ENCODE measurements around the gene OR51E1. TPM values are rescaled to one million over a fixed set of nuclear protein-coding genes. Genes with fewer than 3 reads are reported as not detected.

The OR51E1 gene
- total and polyA plus RNA-seq, 9 of the 15 experiments (the other 6 are each of a cell fraction or from before 2014, with no cell fraction given) = 0.03 to 0.04 TPM; not detected in 7

DNA sequence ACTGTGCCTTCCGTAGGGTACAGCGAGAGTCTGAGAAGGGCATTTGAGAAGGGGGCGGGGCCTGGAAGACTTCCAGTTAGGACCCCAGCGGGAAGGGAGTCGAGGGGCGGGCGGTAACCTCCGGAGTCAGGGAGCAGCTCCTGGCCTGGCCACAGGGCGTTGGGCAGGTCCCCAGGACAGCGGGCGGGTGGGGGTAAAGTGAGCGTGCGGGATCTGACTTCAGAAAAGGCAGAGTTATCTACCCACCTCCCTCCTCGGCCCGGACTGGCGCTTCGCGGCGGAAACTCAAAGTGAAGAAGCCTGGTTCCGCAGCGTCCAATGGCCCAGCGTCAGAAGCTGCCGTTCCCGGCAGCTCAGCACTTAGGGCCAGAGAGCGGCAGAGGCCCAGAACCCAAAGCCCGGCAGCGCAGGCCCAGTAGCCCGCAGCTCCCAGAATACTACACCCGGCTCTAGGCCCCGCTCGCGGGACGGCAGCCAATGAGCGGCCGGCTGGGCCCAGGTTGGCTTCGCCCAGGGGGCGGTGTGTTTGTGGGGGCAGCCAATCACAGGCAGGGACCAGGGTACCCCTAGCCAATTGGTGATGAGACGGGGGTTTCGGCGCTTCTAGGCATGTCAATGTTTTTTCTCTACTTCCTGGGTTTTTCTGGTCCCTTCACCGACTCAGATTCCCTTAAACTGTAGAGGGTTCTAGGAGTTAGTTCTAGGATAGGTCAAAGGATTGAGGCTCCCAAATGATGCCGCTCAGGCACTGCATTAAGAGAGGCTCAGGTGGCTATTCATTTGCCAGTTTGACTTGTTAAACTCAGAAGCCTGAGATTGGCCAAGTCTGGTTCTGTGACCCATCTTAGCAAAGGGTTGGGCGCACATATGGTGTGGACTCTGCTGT lies 35.8 kb upstream of the OR51E1 start, which contains the start of gene TRIM68 (continued):
- TF ChIP-seq, protein P1, sequence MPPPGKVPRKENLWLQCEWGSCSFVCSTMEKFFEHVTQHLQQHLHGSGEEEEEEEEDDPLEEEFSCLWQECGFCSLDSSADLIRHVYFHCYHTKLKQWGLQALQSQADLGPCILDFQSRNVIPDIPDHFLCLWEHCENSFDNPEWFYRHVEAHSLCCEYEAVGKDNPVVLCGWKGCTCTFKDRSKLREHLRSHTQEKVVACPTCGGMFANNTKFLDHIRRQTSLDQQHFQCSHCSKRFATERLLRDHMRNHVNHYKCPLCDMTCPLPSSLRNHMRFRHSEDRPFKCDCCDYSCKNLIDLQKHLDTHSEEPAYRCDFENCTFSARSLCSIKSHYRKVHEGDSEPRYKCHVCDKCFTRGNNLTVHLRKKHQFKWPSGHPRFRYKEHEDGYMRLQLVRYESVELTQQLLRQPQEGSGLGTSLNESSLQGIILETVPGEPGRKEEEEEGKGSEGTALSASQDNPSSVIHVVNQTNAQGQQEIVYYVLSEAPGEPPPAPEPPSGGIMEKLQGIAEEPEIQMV (tag; conservative IDR thresholded peaks at IDR 0.05; ENCODE audit: low read depth) = no peak
- TF ChIP-seq POLR2B (IDR thresholded peaks at IDR 0.05; ENCODE audit: low read depth, partially characterized antibody) (peak; percentile 77), PHB (CRISPR knock-in tag; IDR thresholded peaks at IDR 0.05) (no peak), ZEB2 (IDR thresholded peaks at IDR 0.05) (no peak), MTA1 (IDR thresholded peaks at IDR 0.05; ENCODE audit: borderline replicate concordance) (no peak), PML (IDR thresholded peaks at IDR 0.05; ENCODE audit: low read length) (peak; percentile 58; the same call in 1 of the 2 replicates), CEBPG (CRISPR knock-in tag; IDR thresholded peaks at IDR 0.05) (no peak), CEBPG (tag; conservative IDR thresholded peaks at IDR 0.05 in 1 of 2, IDR thresholded peaks at IDR 0.05 in 1 of 2) (no peak), NCOR1 (IDR thresholded peaks at IDR 0.05) (no peak), EGR1 (conservative IDR thresholded peaks at IDR 0.05) (no peak), MEF2A (IDR thresholded peaks at IDR 0.05; ENCODE audit: control insufficient read depth, low read depth, low read length) (no peak), DACH1 (IDR thresholded peaks at IDR 0.05; ENCODE audit: partially characterized antibody) (no peak), SP1 (CRISPR knock-in tag; IDR thresholded peaks at IDR 0.05) (peak; percentile 44; the same call in 1 of the 2 replicates), NFE2L1 (tag; IDR thresholded peaks at IDR 0.05; ENCODE audit: borderline replicate concordance, low read depth) (no peak), KLF13 (tag; IDR thresholded peaks at IDR 0.05; ENCODE audit: borderline replicate concordance, low read depth) (no peak), ZNF140 (CRISPR knock-in tag; IDR thresholded peaks at IDR 0.05) (no peak), ZBTB8A (IDR thresholded peaks at IDR 0.05; ENCODE audit: partially characterized antibody) (no peak), HSF4 (CRISPR knock-in tag; IDR thresholded peaks at IDR 0.05; ENCODE audit: borderline replicate concordance) (no peak), SAFB2 (IDR thresholded peaks at IDR 0.05; ENCODE audit: borderline replicate concordance, low read depth, low read length, severe bottlenecking) (no peak)
- TF ChIP-seq, protein P2, sequence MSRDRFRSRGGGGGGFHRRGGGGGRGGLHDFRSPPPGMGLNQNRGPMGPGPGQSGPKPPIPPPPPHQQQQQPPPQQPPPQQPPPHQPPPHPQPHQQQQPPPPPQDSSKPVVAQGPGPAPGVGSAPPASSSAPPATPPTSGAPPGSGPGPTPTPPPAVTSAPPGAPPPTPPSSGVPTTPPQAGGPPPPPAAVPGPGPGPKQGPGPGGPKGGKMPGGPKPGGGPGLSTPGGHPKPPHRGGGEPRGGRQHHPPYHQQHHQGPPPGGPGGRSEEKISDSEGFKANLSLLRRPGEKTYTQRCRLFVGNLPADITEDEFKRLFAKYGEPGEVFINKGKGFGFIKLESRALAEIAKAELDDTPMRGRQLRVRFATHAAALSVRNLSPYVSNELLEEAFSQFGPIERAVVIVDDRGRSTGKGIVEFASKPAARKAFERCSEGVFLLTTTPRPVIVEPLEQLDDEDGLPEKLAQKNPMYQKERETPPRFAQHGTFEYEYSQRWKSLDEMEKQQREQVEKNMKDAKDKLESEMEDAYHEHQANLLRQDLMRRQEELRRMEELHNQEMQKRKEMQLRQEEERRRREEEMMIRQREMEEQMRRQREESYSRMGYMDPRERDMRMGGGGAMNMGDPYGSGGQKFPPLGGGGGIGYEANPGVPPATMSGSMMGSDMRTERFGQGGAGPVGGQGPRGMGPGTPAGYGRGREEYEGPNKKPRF (IDR thresholded peaks at IDR 0.05; ENCODE audit: low read depth, low read length) = no peak
- TF ChIP-seq, protein P3, sequence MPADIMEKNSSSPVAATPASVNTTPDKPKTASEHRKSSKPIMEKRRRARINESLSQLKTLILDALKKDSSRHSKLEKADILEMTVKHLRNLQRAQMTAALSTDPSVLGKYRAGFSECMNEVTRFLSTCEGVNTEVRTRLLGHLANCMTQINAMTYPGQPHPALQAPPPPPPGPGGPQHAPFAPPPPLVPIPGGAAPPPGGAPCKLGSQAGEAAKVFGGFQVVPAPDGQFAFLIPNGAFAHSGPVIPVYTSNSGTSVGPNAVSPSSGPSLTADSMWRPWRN (IDR thresholded peaks at IDR 0.05; ENCODE audit: low read depth) = no peak
- TF ChIP-seq, protein P4, sequence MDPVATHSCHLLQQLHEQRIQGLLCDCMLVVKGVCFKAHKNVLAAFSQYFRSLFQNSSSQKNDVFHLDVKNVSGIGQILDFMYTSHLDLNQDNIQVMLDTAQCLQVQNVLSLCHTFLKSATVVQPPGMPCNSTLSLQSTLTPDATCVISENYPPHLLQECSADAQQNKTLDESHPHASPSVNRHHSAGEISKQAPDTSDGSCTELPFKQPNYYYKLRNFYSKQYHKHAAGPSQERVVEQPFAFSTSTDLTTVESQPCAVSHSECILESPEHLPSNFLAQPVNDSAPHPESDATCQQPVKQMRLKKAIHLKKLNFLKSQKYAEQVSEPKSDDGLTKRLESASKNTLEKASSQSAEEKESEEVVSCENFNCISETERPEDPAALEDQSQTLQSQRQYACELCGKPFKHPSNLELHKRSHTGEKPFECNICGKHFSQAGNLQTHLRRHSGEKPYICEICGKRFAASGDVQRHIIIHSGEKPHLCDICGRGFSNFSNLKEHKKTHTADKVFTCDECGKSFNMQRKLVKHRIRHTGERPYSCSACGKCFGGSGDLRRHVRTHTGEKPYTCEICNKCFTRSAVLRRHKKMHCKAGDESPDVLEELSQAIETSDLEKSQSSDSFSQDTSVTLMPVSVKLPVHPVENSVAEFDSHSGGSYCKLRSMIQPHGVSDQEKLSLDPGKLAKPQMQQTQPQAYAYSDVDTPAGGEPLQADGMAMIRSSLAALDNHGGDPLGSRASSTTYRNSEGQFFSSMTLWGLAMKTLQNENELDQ (CRISPR knock-in tag; IDR thresholded peaks at IDR 0.05; ENCODE audit: borderline replicate concordance) = no peak

All from K562 (cell line).